HG03439 (cell line): ENCODE data around the gene XXYLT1.
"Not testable (repeated sequence)": the region's sequence is repeated elsewhere in the genome, so short reads cannot be mapped to it uniquely, and the experiment has no call there.

Experiments
- ATAC-seq: cut with Tn5 transposase; IDR thresholded peaks from one replicate; pipeline ENCODE4 v1.9.1; 2021; ENCODE audit warnings: mild to moderate bottlenecking, moderate library complexity; ENCODE audit not compliant: unreplicated experiment

The XXYLT1 gene

DNA sequence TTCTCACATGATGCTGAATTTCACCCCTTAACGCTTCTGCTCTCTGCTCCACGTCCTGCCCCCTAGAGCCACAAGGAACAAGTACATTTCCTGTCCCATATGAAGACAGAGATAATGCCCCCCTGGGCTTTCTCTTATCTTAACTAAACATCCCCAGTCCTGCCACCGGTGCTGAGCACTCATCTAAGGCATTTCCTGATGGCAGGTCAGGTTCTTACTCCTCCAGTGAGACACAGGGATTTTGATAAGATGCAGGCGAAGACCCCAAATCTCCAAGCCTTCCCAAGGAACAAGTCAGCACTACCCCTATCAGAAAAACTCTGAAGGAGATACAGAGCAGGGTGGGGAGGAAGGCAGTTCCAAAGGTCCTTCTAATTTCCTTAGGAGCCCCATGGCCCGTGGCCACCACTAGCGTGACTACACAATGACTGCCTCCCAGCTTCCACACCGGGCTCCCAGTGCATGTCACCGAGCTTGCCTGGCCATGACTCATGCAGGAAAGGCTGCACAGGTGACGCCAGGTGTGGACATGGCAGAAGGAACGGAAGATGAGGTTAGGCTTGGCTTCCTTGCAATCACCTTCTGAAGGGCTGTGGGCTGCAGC lies 152.9 kb downstream of the XXYLT1 start:
- ATAC-seq, result no peak

DNA sequence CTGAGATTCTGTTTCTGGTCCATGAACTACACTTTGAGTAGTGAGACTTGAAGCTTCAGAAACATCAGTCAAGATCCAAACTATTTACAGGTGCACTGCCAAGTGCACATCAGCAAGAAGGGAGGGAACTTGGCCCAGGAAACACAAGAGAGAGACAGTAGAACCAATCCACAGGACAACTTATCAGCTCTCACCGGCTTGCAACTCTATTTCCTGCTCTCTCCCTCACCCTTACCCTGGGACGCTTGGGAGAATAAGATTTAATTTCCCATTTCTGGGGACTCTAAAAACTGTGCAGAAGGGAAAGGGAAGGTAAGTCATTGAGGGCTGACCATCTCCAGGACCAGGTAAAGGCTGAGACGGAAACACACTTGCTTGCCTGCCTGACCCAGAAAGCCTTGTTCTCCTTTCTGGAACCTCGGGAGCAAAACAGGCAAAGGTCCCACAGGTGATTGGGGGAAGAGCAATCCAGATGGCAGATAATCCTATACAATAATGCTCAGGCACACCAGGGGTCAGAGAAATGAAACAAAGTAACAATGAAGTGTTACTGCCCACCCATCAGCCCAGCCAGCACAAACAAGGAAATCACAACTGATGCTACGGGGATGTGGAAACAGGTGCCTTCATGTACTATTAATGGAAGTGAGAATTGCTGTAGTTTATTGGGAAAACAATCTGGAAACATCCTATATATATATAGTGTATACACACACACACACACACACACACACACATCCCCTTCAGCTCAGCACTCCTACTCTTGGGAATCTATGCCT lies 154.4 kb downstream of the XXYLT1 start:
- ATAC-seq, result no peak

DNA sequence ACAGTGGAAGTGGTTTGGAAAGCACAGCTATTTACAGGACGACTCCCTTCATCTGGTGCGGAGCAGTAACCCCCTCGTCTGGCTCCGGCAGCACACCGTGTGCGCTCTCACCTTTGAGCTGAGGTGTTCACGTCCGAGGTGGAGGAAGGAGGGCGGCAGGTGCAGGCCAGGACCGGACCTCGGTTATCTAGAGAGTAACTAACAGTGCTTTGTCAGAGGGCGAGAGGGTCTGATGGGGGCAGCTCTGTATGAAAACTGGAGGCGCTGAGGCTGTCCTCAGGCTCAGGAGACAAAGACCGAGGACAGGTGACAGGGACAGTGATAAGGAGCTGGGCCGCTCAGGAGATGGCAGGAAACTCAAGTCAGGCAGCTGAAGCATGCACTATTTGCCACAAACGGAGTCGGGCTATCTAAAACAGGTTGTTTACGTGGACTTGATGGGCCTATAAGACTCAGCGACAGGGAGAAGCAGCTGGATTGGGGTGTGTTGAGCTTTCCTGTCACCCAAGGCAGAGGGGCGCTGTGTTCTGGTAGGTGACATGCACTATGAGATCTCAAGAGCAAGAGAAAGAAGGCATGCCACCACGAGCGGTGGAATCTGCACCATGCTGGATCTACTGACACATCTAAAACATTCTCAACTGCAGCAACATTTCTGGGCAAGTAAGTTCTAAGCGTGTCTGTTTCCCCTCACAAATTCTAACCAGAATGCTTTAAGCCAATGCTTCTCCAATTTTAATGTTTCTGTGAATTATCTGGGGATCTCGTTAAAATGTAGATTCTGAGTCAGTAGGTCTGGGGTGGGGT lies 155.2 kb downstream of the XXYLT1 start:
- ATAC-seq, result no peak

GRCh38 chr3:195114786-195115599 lies 156.0 kb downstream of the XXYLT1 start:
- no peak for ATAC-seq

- no peak for ATAC-seq
Observed at GRCh38 chr3:195113536-195114425, 157.2 kb downstream of the XXYLT1 start.

DNA sequence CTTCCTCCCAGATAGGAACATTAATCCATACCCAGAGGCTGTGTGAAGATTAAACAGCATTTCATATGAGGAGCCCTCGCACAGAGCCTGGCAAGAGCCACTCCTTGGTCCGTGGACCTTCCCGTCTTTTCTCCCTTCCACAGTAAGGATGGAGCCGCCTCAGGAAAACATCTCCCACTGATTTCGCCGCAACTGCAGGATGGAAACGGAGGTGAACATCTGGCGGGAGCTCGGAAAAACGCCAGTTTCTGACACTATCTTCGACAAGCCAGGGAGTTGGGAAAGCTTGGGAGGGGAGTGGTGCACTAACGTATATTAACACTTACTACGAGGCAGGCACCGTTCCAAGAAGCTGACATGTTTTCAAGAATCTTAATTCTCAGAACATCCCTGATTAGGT lies 157.9 kb downstream of the XXYLT1 start:
- ATAC-seq, result no peak

GRCh38 chr3:195112361-195112791 lies 158.6 kb downstream of the XXYLT1 start:
- ATAC-seq, result no peak

DNA sequence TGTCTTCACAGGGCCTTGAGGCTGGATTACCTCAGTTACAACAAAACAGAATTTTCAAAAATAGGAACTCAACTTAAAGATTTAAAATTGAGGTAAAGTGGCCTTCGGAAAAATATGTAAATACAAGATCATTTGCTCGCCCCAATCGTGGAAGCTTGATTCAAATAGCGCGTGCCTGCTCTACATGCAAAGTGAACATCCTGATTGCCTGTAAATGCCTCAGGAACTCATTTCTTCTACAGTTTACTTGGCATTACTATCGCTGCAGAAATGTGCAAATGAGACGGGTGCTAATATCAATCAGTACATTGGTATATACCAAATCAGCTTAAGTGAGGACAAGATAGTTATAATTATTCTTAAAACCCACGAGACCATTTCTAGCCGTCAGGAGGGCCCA lies 159.2 kb downstream of the XXYLT1 start:
- no peak for ATAC-seq

DNA sequence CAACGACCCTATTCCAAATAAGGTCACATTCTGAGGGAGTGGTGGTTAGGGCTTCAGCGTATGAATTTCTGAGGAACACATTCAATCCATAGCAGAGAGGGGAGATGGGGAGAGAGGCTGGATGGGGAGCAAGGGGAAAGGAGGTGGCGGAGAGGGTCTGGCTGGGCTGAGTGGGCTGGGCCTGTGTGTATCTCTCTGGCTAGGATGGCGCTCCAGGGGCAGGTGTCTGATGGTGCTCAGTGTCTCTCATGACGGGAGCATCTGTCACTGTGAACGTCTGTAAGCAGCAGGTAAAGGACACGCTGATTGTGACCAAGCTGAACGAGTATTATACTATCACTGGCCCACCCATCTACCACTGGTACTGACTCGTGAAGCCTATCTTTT lies 159.6 kb downstream of the XXYLT1 start:
- no peak for ATAC-seq

GRCh38 chr3:195110647-195111318 lies 160.2 kb downstream of the XXYLT1 start:
- no peak for ATAC-seq

- no peak for ATAC-seq
Observed at GRCh38 chr3:195109098-195109657, 161.8 kb downstream of the XXYLT1 start.

DNA sequence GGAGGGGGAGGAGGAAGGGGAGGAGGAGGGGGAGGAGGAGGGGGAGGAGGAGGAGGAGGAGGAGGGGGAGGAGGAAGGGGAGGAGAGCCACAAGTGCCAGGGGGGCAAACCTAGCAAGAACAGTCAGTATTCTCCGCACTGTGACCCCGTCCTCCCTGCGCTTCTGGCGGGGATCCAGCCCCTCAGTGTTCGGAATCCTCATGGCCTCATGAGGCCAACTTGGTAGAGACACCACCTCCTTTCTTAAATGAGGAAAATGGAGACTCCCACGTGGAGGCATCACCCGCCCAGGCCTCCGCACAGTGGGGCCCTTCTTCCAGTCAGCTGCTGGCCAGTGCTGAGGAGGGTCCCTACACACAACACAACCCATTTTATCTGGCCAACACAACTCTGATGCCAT lies 163.4 kb downstream of the XXYLT1 start:
- ATAC-seq, result no peak

DNA sequence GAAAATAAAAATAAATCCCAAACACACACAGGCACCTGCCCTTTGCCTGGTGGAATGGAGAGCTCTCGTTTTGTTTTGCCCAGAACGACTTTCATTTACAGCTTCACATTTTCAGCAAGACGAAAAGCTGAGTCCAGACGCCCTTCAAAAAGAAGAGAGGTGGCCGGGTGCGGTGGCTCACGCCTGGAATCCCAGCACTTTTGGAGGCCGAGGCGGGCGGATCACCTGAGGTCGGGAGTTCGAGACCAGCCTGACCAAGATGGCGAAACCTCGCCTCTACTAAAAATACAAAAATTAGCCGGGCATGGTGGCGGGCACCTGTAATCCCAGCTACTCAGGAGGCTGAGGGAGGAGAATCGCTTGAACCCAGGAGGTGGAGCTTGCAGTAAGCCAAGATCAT lies 163.9 kb downstream of the XXYLT1 start:
- not testable (repeated sequence) for ATAC-seq

- ATAC-seq, result peak; percentile 56
Observed at GRCh38 chr3:195106418-195106906, 164.5 kb downstream of the XXYLT1 start.

GRCh38 chr3:195105841-195106417 lies 165.0 kb downstream of the XXYLT1 start:
- ATAC-seq, result no peak

GRCh38 chr3:195105389-195105788 lies 165.6 kb downstream of the XXYLT1 start:
- no peak for ATAC-seq

- no peak for ATAC-seq
Observed at GRCh38 chr3:195104340-195104739, 166.6 kb downstream of the XXYLT1 start.

GRCh38 chr3:195103623-195104022 lies 167.3 kb downstream of the XXYLT1 start:
- ATAC-seq, result no peak
